Caco-2 (cell line): ENCODE results near the gene CCL4. TPM values are rescaled to one million over a fixed set of nuclear protein-coding genes. Genes with fewer than 3 reads are reported as not detected.

ENCODE experiments used
- BruUV-seq: library from RNA; stranded (reverse); fragments of 400-500 nt; replicated peaks from 2 replicates; lab custom pipeline; 2021; lab: Mats Ljungman, UMichigan
- CTCF ChIA-PET: fragments of 300-600 bp; sonication (Branson Sonifier 250); formaldehyde crosslinking; loops from one replicate; lab custom pipeline; 2022; ENCODE audit warnings: antibody characterized with exemption; lab: Charles Lee
- POLR2A ChIA-PET: fragments of 300-600 bp; sonication (Branson Sonifier 250); formaldehyde crosslinking; loops from one replicate; lab custom pipeline; 2022; ENCODE audit warnings: antibody characterized with exemption; lab: Charles Lee
- DNase-seq, 2 experiments: peaks; one replicate each; pipeline versions ENCODE4 v3.0.0 to v3.0.0-alpha.2; 2020 to 2022
- H3K27me3 ChIP-seq: replicated peaks from 2 replicates; pipeline ENCODE4 v1.6.0; 2011; ENCODE audit warnings: low read length; ENCODE audit not compliant: control insufficient read depth, insufficient read depth
- H3K36me3 ChIP-seq: 2 replicates; pipeline ENCODE4 v1.5.1; 2011; ENCODE audit warnings: low read length; ENCODE audit not compliant: control insufficient read depth, insufficient read depth
- H3K4me1 ChIP-seq: fragments of 250-450 bp; sonication (Bioruptor Pico); 2 replicates; pipeline ENCODE4 v1.5.1; 2020; ENCODE audit warnings: mild to moderate bottlenecking
- H3K4me3 ChIP-seq: 2 replicates; pipeline ENCODE4 v1.5.1; 2011; ENCODE audit warnings: low read depth, mild to moderate bottlenecking, control low read depth, low read length
- H3K9me3 ChIP-seq: fragments of 250-450 bp; sonication (Bioruptor Pico); 2 replicates; pipeline ENCODE4 v1.5.1; 2020; ENCODE audit warnings: mild to moderate bottlenecking, moderate library complexity
- H3K27ac Mint-ChIP-seq: one replicate; pipeline ENCODE4 v1.8.0; 2022; ENCODE audit warnings: mixed read lengths; ENCODE audit not compliant: unreplicated experiment
- H3K27me3 Mint-ChIP-seq: one replicate; pipeline ENCODE4 v1.8.0; 2022; ENCODE audit warnings: mixed read lengths; ENCODE audit not compliant: insufficient read depth, unreplicated experiment
- H3K36me3 Mint-ChIP-seq: one replicate; pipeline ENCODE4 v1.8.0; 2022; ENCODE audit warnings: mild to moderate bottlenecking, mixed read lengths; ENCODE audit not compliant: insufficient read depth, unreplicated experiment
- H3K4me1 Mint-ChIP-seq: one replicate; pipeline ENCODE4 v1.8.0; 2022; ENCODE audit warnings: low read depth, mixed read lengths; ENCODE audit not compliant: unreplicated experiment
- H3K4me3 Mint-ChIP-seq: one replicate; pipeline ENCODE4 v1.8.0; 2022; ENCODE audit warnings: mild to moderate bottlenecking, moderate library complexity, mixed read lengths; ENCODE audit not compliant: unreplicated experiment
- H3K9me3 Mint-ChIP-seq: one replicate; pipeline ENCODE4 v1.8.0; 2022; ENCODE audit warnings: mixed read lengths; ENCODE audit not compliant: unreplicated experiment
- intact Hi-C: fragments of 100-400 bp; cut with micrococcal nuclease; formaldehyde crosslinking; loops from one replicate; pipeline ENCODE4 v1.10.0; 2022; ENCODE audit not compliant: unreplicated experiment
- total RNA-seq: library from RNA; stranded (reverse); gene quantifications from 2 replicates; pipeline ENCODE4 v1.2.3, GENCODE V29; 2022
- TF ChIP-seq, protein P1 (sequence below), 2 experiments: fragments of 200-600 bp in 1 of 2; IDR thresholded peaks; 1 replicate in 1 of 2; 2 replicates in 1 of 2; pipeline versions ENCODE4 v1.5.1 to v1.8.0; 2011 to 2022; ENCODE audit warnings: antibody characterized with exemption in 1 of 2, control low read depth in 1 of 2, inconsistent platforms in 1 of 2, low read depth in 1 of 2, low read length in 1 of 2, mild to moderate bottlenecking in 1 of 2, moderate library complexity in 1 of 2; ENCODE audit not compliant: insufficient read depth in 1 of 2, severe bottlenecking in 1 of 2, unreplicated experiment in 1 of 2

The CCL4 gene
- total RNA-seq, 1 experiment from 2014 or later = not detected

DNA sequence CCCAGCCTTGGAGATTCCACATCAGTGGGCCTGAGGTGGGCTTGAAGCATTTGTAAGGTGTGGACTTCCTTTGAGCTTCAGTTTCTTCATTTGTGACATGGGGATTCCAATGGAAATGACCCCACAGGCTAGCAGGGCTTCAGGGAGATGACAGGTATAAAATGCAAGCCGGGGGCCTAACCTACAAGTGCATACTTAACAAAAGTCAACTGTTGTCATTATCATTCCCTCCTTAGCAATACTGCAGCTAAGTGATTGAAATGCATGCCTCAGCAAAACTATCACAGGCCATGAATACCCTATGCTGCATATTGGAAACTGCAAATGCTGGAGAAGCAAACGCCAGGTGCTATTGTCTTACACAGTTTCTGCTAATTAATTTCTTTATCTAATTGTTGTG, 19.8 kb downstream of the CCL4 start:
- no peaks in the 10 kb centered on the region for H3K4me1 ChIP-seq
- intact Hi-C loops = no loop called here
- ChIA-PET CTCF (no interaction called here), POLR2A (no interaction called here)
- no peak overlapping the region for H3K27ac Mint-ChIP-seq
- no peaks in the 10 kb centered on the region; the same call in 1 of the 2 replicates for H3K27me3 ChIP-seq
- no peaks in the 10 kb centered on the region for H3K36me3 Mint-ChIP-seq
- peaks cover 17% of the 10 kb centered on the region for H3K9me3 ChIP-seq
- no peak overlapping the region for H3K4me3 ChIP-seq
- H3K27me3 Mint-ChIP-seq = no peaks in the 10 kb centered on the region
- DNase-seq = no peak
- H3K9me3 Mint-ChIP-seq = peaks cover 18% of the 10 kb centered on the region
- no peaks in the 10 kb centered on the region for H3K36me3 ChIP-seq
- no TSS peak for BruUV-seq
- TF ChIP-seq, protein P1, sequence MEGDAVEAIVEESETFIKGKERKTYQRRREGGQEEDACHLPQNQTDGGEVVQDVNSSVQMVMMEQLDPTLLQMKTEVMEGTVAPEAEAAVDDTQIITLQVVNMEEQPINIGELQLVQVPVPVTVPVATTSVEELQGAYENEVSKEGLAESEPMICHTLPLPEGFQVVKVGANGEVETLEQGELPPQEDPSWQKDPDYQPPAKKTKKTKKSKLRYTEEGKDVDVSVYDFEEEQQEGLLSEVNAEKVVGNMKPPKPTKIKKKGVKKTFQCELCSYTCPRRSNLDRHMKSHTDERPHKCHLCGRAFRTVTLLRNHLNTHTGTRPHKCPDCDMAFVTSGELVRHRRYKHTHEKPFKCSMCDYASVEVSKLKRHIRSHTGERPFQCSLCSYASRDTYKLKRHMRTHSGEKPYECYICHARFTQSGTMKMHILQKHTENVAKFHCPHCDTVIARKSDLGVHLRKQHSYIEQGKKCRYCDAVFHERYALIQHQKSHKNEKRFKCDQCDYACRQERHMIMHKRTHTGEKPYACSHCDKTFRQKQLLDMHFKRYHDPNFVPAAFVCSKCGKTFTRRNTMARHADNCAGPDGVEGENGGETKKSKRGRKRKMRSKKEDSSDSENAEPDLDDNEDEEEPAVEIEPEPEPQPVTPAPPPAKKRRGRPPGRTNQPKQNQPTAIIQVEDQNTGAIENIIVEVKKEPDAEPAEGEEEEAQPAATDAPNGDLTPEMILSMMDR (IDR thresholded peaks at IDR 0.05; ENCODE audit: insufficient read depth in 1 of 2, low read depth in 1 of 2, low read length in 1 of 2, severe bottlenecking in 1 of 2, unreplicated experiment in 1 of 2) = no peak
- H3K4me1 Mint-ChIP-seq = no peaks in the 10 kb centered on the region
- no peak overlapping the region for H3K4me3 Mint-ChIP-seq

DNA sequence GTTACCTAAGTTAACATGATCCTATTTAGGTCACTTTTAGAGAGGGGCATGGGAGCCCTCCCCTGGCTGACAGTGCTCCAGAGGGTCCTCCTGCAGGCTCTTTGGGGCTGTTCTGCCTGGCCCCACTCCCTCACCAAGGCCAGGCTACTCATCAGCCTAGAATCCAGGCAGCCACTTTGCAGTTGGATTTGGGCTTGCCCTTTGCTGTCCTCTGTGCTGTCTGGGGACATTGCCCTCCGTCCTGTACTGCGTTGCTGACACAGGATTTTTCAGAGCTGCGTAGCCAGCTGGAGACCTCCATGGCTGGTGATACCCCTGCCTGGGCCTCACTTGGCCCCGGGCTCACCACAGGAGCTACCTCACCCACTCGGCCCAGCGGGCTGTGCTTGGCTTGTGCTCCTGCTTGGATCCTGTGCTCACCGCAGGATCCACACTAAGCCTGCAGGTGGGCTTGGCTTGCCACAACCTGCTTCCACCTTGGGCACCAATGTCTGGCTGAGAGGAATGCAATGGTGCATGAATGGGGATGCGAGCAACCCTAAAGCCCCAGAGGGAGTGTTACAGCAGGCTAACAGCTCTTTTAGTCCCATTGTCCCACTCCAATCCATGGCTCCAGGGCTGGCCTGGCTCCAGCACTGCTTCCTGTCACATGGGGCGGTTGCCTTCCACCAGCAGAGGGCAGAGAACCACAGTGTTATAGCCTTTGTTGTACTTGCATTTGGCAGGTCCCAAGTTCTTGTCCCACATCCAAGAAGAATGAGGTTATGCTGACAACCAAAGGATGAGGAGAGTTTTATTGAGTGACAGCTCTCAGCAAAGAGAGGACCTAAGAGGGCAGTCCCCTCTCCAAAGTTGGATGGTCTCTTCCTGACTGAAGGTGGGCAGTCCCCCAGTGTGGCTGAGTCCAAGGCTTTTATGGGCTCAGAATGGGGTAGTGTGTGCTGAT, 21.5 kb downstream of the CCL4 start:
- intact Hi-C loops = no loop called here
- TF ChIP-seq, protein P1 (IDR thresholded peaks at IDR 0.05; ENCODE audit: insufficient read depth in 1 of 2, low read depth in 1 of 2, low read length in 1 of 2, severe bottlenecking in 1 of 2, unreplicated experiment in 1 of 2) = no peak

DNA sequence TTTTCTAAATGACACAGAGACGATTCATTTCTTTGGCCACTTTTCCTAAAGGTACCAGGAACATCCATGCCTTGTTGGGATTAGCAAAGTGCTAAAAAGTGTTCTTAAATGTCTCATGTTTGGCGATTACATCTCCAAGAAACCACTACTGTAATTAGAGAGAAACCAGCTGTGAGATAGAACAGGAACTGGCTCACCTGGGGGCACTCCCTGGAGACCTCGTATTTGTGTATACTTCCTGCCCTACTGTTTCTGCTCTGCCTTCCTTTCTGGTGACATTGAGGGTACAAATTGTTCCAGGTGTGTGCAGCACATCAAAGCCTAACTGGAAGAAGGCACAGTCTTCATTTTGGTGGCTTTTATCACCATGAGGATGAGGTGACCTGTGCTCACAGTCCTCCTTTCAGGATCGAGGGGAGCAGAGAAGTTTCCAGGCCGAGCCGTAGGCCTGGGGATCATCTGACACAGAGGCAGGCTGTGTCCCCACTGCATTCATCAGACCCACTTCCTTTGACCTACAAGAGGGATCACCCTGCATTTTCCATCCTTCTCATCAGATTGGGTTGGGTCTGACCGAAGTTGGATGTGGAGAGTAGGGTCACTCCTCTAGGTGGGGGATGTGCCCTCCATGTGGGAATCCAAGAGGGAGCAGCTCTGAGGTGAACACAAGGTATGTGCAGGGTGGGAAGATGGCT, 23.7 kb downstream of the CCL4 start:
- POLR2A ChIA-PET = no interaction called here
- DNase-seq = no peak
- H3K4me3 Mint-ChIP-seq = no peak overlapping the region
- peaks cover 8% of the 10 kb centered on the region for H3K27me3 Mint-ChIP-seq
- no peak overlapping the region for H3K27ac Mint-ChIP-seq
- Histone ChIP-seq H3K36me3 (no peaks in the 10 kb centered on the region), H3K4me3 (no peak overlapping the region), H3K4me1 (no peaks in the 10 kb centered on the region), H3K9me3 (peaks cover 17% of the 10 kb centered on the region), H3K27me3 (no peaks in the 10 kb centered on the region)
- CTCF ChIA-PET = no interaction called here
- TF ChIP-seq, protein P1 (IDR thresholded peaks at IDR 0.05; ENCODE audit: insufficient read depth in 1 of 2, low read depth in 1 of 2, low read length in 1 of 2, severe bottlenecking in 1 of 2, unreplicated experiment in 1 of 2) = no peak
- no TSS peak for BruUV-seq
- no peaks in the 10 kb centered on the region for H3K36me3 Mint-ChIP-seq
- intact Hi-C loops = no loop called here
- H3K9me3 Mint-ChIP-seq = peaks cover 18% of the 10 kb centered on the region
- no peaks in the 10 kb centered on the region for H3K4me1 Mint-ChIP-seq

More for the DNA sequence above, 21.5 kb downstream of the CCL4 start:
- no peaks in the 10 kb centered on the region for H3K36me3 ChIP-seq
- H3K4me1 Mint-ChIP-seq = no peaks in the 10 kb centered on the region
- POLR2A ChIA-PET = no interaction called here
- H3K4me3 ChIP-seq = no peak overlapping the region
- H3K9me3 ChIP-seq = peaks cover 17% of the 10 kb centered on the region
- no peaks in the 10 kb centered on the region for H3K36me3 Mint-ChIP-seq
- H3K9me3 Mint-ChIP-seq = peaks cover 18% of the 10 kb centered on the region
- H3K4me1 ChIP-seq = no peaks in the 10 kb centered on the region
- H3K27me3 Mint-ChIP-seq = peaks cover 6% of the 10 kb centered on the region
- DNase-seq = peak in 1 of 2 experiments; percentile 7
- no peak overlapping the region for H3K4me3 Mint-ChIP-seq
- BruUV-seq = no TSS peak
- CTCF ChIA-PET = no interaction called here
- H3K27ac Mint-ChIP-seq = no peak overlapping the region
- no peaks in the 10 kb centered on the region for H3K27me3 ChIP-seq
